HG03469 (cell line): ENCODE measurements around the gene RALGPS1.
A peak's percentile ranks its signal among the peaks of the same experiment; 100 is the strongest.
"Not testable (repeated sequence)": the region's sequence is repeated elsewhere in the genome, so short reads cannot be mapped to it uniquely, and the experiment has no call there.

ENCODE experiments used
- ATAC-seq: cut with Tn5 transposase; IDR thresholded peaks from one replicate; pipeline ENCODE4 v1.9.1; 2021; ENCODE audit warnings: mild to moderate bottlenecking, moderate library complexity, moderate number of reproducible peaks; ENCODE audit not compliant: unreplicated experiment

RALGPS1 gene

DNA sequence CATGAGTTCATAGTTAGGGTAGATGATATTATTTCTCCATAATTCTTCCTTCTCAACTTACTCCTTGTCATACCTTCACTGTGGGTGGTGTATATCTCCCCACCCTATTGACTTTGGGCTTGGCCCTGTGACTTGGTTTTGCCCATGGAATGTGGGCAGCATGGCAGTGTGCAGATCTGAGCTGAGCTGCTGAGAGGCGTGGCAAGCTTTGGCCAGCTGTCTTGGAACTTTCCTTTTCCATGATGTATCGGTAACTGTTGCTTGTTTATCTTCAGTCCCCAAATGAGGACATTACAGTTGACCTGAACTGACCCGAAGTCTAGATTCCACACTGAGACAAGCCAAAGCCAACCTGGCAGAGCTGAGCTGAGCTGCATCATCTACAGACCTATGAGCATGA, 70.4 kb downstream of the RALGPS1 start:
- no peak for ATAC-seq

DNA sequence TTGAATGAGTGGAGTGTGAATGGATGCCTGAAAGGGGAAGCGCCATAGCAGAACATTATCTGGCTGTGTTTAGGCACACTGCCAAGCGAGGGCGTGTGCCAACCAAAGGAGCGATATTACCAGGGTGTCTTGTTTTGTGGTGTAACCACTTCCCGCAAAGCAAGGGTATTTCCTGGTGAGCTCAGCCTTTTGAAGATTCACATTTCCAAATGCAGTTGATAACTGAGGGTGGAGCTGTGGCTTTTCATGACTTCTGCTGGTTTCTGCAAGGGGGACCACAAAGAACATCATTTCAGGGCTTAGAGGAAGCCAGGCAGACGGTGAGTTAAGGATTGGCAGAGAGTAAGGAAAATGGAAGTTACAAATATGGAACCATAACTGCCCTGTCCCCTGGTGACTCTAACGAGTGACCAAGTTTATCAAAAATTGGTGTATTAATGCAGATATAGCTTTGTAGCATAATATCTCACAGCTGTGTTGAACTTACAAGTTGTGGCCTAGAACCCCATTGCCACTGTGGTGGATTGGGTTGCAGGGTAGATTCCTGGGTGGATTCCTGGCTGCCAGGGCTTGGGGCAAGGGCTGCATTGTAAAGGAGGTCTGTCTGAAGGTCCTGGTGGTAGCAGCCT, 71.4 kb downstream of the RALGPS1 start:
- ATAC-seq, result no peak

DNA sequence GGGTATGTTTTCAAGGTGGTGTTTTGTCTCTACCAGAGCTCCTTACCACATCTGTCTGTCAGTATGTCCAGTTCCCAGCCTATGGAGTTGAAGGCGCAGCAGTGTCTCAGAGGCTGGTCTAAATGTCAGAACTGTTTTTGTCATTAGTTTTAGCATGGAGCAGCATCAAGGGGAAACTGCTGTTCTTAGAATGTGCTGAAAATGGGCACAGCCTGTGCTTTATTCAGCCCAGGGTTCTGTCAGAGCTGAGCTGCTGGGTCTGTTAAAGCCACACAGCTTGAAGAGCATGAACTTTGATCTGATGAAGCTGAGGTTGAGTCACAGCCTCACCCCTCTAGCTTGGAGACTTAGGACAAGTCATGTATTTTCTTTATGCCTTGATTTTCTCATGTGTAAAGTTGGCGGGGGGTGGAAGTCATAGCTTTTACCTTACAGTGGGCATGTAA, 71.9 kb downstream of the RALGPS1 start:
- no peak for ATAC-seq

DNA sequence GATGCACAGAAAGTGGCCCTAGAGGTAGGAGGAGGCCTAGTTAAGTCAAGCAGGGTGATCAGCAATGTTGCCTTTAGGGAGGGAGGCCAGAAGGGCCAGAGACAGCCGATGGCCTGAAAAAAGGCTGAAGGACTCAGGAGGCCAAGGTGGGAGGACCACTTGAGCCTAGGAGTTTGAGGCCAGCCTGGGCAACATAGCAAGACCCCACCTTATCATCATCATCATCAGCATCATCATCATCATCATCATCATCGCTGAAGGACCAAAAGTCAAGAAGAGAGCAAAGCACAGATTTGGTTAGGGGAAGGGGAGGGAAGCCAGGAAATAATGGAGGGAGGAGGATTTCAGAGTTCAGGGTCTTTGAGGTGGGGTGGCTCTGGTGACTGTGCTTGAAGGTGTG, 74.3 kb downstream of the RALGPS1 start:
- ATAC-seq, result no peak

DNA sequence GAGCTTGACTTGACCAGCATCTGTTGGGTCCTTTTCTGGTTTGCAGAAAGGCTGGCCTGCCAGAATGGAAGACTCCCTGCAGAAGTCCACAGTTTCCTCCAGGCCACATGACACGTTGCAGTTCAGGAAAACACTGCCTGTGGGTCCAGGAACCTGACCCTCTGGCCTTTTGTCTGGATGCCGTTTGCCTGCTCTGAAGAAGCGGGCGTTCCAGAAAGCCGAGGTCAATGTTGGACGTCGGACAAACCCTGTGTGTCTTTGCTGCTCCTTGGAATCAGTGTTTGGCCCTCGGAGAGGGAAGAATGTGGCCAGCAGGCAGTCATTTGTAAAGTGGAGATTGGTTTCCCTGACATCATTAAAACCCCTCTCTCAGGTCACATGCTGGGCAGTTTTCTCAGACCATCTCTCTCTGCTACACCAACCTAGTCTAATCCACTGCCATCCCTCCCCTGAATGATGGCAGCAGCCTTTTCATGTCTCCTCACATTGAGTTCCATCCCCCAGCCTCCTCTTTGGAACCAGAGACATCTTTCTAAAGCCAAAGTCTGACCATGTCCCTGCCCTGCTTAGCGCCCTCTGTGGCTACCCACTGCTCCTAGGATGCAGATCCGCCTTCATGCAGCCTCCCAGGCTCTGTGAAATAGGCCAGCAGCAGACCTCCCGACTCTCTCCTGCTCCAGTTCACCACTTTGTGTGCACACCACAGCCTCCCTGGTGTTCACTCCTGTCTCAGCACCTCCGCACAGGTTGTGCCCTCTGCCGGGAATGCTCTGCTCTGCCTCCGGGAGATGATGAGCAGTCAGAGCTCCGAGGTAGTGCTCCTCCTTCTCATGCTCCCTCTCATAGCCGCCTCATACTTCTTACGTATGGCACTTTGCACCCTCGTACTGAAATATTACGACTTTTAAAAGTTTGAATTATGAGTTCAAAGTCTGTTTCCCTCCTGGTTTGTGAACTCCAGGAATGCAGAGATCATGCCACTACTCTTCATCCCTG, 75.6 kb downstream of the RALGPS1 start:
- ATAC-seq, result no peak

DNA sequence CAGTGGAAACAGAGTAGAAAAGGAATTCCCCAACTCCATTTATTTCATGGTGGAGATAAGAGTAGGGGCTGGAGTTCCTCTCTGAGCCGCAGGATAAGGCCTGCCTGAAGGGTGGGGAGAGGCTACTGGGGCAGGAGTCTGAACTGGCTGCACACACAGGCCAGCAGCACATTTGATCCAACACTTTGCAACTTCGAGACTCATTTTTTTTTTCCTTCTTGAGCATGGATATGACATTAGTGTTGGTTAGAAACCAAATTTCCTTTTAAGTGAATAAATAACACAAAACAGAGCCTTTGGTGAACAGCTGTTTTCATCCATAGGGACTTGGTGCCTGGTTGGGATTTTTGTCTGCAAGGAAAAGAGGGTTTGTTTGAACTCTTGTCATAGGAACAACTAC, 76.6 kb downstream of the RALGPS1 start:
- ATAC-seq, result no peak

DNA sequence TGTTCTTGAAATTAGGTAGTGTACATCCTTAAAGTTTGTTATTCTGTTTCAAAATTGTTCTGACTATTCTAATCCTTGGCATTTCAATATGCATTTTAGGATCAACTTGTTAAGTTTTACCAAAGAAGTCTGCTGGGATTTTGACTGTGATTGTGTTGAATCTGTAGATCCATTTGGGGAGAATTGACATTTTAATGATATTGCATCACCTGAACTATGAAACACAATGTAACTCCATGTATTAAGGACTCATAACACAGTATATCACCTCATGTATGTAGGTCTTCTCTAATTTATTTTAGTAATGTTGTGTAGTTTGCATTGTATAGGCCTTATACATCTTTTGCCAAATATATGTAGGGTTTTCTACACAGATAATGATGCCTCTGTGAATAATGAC, 77.8 kb downstream of the RALGPS1 start:
- no peak for ATAC-seq

DNA sequence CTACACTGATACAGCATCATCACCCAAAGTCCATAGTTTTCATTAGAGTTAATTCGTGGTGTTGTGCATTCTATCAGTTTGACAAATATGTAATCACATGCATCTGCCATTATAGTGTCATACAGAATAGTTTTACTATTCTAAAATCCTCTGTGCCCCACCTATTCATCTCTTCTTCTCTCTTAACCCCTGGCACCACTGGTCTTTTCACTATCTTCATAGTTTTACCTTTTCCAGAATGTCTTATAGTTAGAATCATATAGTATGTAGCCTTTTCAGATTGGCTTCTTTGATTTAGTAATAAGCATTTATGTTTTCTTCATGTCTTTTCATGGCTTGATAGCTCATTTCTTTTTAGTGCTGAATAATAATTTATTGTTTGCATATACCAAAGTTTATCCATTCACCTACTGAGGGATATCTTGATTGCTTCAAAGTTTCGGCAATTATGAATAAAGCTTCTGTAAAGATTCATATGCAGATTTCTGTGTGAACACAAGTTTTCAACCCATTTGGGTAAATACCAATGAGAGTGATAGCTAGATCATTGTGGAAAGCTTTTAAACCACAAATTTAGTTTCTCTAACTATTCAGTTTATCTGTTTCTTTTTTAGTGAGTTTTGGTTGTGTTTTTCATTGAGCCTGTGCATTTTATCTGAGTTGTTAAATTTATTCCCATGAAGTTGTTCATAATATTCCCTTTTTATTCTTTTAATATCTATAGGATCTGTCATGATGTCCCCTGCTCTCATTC, 84.9 kb downstream of the RALGPS1 start:
- no peak for ATAC-seq

DNA sequence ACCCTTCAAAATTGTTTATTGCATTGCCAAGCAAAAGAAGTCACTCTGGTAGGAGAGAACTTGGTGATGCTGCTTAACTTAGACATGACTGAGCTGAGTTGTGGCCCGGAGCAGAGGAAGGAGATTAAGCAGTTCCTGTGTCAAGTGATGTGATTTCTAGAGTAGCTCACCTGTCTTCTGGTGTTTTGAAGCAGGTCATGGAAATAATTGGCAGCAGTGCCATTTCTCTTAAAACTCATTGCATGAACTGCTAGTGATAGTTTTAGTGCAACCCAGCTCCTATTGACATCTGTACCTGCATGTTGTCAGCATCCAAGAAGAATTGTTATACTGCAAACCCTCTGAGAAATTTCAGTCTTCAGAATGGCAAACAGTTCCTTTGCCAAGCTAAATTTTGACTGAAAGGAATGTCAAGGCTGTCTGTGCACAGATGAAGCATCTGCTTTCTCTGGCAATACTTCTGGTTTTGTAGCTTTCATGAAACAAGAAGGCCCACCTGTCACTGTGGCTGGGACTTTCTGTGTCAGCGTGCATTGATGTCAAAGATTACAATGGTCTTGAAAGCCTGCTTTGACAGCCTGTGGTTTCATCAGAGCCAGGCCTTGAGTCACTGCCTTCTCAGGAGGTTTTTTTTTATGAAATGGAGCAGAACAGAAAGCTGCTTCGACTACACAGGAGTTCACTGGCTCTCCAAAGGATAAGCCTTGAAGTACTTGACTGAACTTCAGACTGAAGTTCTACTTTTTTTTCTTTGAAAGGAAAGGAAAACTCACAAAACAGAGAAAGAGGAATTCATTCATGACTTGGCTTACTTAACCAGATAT, 90.6 kb downstream of the RALGPS1 start:
- ATAC-seq, result peak; percentile 90

DNA sequence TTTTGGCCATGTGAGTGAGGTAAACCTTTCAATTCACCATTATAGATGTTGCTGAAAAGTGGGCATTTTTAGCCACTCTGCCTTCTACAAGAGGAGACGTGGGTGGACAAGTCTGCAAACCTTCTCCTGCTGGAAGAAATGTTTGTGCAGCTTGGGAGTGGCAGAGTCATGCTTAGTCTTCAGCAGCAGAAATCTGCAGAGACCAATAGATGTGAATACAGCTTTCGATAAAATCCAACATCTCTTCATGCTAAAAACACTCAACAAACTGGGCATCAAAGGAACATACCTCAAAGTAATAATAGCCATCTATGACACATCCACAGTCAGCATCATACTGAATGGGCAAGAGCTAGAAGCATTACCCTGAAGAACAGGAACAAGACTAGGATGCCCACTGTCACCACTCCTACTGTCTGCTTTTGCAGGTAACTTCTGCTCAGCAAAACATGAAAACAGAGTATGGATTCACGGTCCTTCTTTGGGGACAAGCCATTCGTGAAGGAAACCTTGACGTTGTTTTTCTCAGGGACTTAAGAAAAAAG, 91.3 kb downstream of the RALGPS1 start:
- no peak for ATAC-seq

DNA sequence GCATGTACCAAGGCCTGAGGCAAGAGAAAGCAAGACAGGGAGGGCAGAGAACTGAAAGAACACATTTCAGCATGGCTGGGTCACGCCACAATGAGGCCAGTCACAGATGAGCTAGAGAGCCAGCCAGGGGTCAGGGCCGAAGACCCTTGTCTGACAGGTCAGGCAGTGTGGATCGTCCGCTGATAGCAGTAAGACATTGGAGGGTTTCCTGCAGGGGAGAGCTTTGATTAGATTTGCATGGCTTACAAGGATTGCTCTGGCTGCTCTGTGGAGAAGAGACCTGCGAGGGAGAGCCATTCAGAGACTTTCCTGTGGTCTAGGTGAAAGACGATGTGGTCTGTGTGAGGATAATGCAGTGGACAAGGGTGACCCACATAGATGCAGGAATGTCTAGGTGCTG, 93.1 kb downstream of the RALGPS1 start:
- no peak for ATAC-seq

DNA sequence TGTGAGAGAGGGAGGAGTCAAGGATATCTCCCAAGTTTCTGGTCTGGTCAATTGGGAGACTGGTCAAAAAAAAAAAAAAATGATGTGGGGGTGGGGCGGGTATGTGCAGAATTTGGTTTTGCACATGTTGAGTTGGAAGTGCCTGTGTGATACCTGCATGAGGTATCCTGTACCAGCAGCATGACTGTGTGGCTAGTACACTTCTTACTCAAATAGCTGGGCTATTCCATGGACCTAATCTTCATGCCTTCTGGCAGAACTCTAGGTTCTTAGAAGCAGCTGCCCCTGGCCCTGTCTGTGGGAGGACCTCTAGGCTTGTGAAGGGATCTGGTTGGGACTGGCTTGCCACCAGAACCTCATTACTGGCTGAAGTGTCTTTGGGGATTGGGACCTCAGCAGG, 93.5 kb downstream of the RALGPS1 start:
- no peak for ATAC-seq

DNA sequence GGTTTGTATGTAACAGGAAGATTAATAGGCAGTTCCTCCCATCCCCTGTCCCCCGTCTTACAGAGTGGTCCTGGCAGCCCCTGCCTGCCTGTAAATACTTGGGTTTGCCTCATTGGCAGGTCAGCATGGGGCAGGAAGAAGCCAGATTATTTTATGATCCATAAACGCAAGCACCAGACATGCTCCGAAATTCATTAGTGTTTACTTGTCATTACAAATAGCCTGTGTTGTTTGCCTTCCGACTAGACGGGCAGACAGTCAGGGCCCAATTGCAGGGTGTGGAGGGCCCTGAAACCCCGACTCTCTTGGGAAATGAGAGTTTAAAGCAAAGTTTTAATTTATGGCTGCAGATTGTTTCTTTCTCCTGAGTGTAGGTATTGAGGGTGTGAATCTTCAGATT, 97.2 kb downstream of the RALGPS1 start:
- ATAC-seq, result no peak

DNA sequence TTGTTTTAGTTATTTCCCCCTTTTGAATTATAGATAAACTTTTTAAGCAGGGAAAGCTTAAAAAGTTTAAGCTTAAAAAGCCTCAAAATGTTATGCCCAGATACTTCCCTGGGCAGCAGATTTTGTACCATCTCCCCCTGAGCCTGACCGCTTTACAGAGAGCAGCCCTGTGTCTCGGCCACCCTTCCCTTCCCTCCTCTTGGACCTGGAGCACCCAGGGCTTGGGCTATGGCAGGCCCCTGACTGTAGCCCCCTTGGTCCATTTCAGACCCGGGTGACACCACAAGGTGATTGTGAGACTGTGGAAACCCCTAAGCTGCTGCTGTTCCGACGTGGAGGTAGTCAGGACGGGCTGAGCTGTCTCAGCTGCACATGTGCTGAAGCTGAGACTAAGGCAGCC, 97.7 kb downstream of the RALGPS1 start:
- ATAC-seq, result no peak

DNA sequence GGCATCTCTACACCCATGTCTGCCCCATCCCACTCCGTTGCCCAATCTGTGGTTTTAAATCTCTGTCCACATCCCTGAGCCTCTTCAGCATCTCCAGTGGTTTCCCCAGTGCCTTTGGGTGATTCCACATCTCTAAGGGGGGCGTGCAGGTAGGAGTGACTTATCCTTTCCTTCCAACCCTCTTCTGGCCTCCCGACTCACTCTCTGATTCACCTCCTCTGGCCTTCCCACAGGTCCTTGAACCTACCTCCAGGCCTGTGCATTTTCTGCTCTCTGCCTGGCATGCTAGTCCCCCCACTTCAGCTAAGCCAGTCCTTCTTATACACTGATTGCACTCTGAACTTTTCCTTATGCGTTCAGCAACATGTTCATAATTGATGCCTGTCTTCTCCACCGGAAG, 99.0 kb downstream of the RALGPS1 start:
- ATAC-seq, result no peak

DNA sequence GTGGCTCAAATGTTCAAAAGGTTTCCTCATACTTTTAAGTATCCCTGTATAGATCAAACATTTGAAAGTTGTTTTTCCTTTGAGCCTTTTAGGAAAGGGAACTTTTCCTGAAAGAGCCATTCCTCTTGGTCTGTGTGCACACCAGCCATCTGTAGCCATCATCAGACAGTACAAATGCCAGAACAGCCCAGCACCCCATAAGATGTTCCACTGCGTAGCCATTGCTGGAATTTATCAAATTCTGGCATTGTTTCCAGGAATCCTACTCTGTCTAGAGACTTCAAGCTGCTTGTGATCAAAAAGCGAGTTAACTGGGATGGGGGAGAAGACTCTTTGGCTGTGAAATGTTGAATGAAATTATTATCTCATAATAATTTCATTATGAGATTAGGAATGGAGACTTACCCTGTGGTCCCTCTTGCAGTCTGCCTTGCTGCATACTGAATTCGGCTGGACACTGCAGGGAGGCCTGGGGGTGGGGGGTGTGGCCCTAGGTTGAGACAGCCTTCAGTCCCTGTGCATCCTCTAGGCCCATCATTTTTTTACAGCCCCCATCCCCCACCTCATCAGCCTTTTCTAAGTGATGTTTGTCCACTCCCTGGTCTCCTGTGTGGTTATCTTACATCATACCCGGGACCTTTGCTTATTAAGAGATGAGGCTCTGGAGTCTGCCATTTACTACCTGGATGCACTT, 99.8 kb downstream of the RALGPS1 start:
- no peak for ATAC-seq

DNA sequence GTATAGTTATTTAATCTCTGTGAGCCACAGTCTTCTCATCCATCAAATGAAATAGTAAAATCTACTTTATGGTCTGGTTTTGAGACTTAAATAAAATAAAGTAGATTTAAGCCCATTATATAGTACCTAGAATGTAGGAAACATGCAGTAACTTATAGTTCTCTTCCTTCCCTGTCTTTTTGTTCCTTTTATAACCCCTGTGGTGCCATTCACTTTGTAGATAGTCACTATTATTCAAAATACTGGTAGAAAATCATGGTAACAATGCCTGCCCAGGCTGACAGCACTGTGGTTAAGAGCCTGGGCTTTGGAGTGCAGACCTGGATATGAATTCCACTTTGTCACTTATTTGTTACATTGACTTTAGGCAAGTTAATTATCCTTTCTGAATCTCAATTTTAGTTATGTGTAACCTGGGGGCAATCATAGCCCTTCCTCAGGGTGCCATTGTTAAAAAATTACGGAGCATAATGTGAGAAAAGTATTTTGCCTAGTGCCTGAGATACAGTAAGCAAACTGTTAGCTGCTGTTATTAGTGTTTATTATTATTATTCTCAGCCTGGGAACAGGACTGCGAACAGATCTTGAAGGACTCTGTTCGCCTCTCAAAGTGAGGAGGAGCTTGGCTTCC, 100.4 kb downstream of the RALGPS1 start:
- no peak for ATAC-seq

DNA sequence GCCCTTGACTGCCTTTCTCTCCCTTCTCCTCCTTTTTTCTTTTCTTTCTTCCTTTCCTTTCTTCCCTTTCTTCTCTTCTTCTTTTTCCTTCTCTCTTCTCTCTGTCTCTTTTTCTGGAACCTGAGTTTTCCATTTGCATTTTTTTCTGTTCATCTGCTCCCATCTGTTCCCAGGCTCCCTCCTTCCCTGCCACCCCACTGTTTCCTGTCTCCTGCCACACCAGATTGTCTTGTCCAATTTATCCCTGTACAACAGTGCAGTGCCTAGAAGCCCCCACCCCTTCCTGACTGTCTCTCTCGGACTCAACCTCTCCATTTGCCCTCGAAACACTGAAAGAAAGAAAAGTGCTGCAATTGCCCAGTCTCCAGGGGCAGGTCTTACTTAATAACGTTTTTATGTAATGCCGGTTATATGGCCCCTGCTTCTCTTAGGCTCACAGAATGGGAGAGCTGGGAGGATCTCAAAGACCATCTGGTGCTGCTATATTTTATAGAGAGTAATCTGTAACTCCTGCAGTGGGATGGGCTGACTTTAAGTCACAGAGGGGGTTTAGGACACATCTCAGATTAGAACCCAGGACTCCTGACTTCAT, 101.4 kb downstream of the RALGPS1 start:
- no peak for ATAC-seq

DNA sequence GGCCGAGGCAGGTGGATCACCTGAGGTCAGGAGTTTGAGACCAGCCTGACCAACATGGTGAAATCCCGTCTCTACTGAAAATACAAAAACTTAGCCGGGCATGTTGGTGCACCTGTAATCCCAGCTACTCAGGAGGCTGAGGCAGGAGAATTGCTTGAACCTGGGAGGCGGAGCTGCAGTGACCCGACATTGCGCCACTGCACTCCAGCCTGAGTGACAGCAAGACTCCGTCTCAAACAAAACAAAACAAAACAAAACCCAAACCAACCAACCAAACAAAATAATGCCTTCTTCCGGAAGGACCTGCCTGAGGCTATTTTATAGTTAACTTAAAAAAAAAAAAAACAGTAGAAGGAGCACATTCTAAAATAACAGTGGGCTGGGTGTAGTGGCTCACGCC, 103.4 kb downstream of the RALGPS1 start:
- ATAC-seq, result not testable (repeated sequence)
